Measurements from ENCODE around the gene GFOD2. TPM values are rescaled to one million over a fixed set of nuclear protein-coding genes. Genes with fewer than 3 reads are reported as not detected.
A peak's percentile ranks its signal among the peaks of the same experiment; 100 is the strongest.

GFOD2 gene
- total RNA-seq, 2 donors from 2014 or later, result 10.9 to 12.9 TPM

GRCh38 chr16:67746846-67747245 lies 27.7 kb upstream of the GFOD2 start:
- Mint-ChIP-seq H3K9me3 (no peaks in the 10 kb centered on the region), H3K27ac (no peak overlapping the region), H3K36me3 (no peaks in the 10 kb centered on the region)
- ATAC-seq, result no peak
- DNase-seq (ENCODE audit: low spot score in 2 of 2), result no peak

- Mint-ChIP-seq H3K36me3 (no peaks in the 10 kb centered on the region), H3K27ac (peak overlapping the region in 1 of 2 donors; percentile 27), H3K9me3 (no peaks in the 10 kb centered on the region)
- DNase-seq (ENCODE audit: low spot score in 2 of 2), result no peak
- ATAC-seq, result no peak
Measured at GRCh38 chr16:67741118-67741517, 22.0 kb upstream of the GFOD2 start.

GRCh38 chr16:67740391-67740790 lies 21.3 kb upstream of the GFOD2 start:
- H3K36me3 Mint-ChIP-seq, result no peaks in the 10 kb centered on the region

GRCh38 chr16:67736858-67737257 lies 17.7 kb upstream of the GFOD2 start:
- DNase-seq (ENCODE audit: low spot score in 2 of 2) (no peak), ATAC-seq (no peak)
- Mint-ChIP-seq H3K27ac (no peak overlapping the region), H3K9me3 (no peaks in the 10 kb centered on the region), H3K36me3 (no peaks in the 10 kb centered on the region)

More at GRCh38 chr16:67740391-67740790, 21.3 kb upstream of the GFOD2 start:
- no peaks in the 10 kb centered on the region for H3K9me3 Mint-ChIP-seq
- DNase-seq (ENCODE audit: low spot score in 2 of 2) (no peak), ATAC-seq (no peak)
- no peak overlapping the region for H3K27ac Mint-ChIP-seq

- ATAC-seq (no peak), DNase-seq (ENCODE audit: low spot score in 2 of 2) (no peak)
- no peak overlapping the region for H3K27ac Mint-ChIP-seq
- no peaks in the 10 kb centered on the region for H3K9me3 Mint-ChIP-seq
- H3K36me3 Mint-ChIP-seq, result no peaks in the 10 kb centered on the region
Measured at GRCh38 chr16:67734731-67735201, 15.7 kb upstream of the GFOD2 start.

- no peaks in the 10 kb centered on the region for H3K36me3 Mint-ChIP-seq
- DNase-seq (ENCODE audit: low spot score in 2 of 2), result no peak
- no peak for ATAC-seq
- no peaks in the 10 kb centered on the region for H3K9me3 Mint-ChIP-seq
- H3K27ac Mint-ChIP-seq, result no peak overlapping the region
Measured at GRCh38 chr16:67733734-67734470, 14.8 kb upstream of the GFOD2 start.

GRCh38 chr16:67731753-67732095 lies 12.6 kb upstream of the GFOD2 start:
- no peaks in the 10 kb centered on the region for H3K9me3 Mint-ChIP-seq
- DNase-seq (ENCODE audit: low spot score in 2 of 2) (no peak), ATAC-seq (no peak)
- H3K36me3 Mint-ChIP-seq, result no peaks in the 10 kb centered on the region
- peak overlapping the region; percentile 19 to 36 for H3K27ac Mint-ChIP-seq

- peak overlapping the region; percentile 19 to 70 for H3K27ac Mint-ChIP-seq
Measured at GRCh38 chr16:67731071-67731752, 12.1 kb upstream of the GFOD2 start.

GRCh38 chr16:67730326-67730725 lies 11.2 kb upstream of the GFOD2 start:
- ATAC-seq, result no peak
- Mint-ChIP-seq H3K36me3 (no peaks in the 10 kb centered on the region), H3K9me3 (no peaks in the 10 kb centered on the region), H3K27ac (peak overlapping the region in 1 of 2 donors; percentile 19)
- DNase-seq (ENCODE audit: low spot score in 2 of 2), result no peak

More at GRCh38 chr16:67731071-67731752, 12.1 kb upstream of the GFOD2 start:
- ATAC-seq, result no peak
- Mint-ChIP-seq H3K36me3 (no peaks in the 10 kb centered on the region), H3K9me3 (no peaks in the 10 kb centered on the region)
- DNase-seq (ENCODE audit: low spot score in 2 of 2), result no peak

GRCh38 chr16:67729636-67730248 lies 10.6 kb upstream of the GFOD2 start:
- H3K9me3 Mint-ChIP-seq, result no peaks in the 10 kb centered on the region
- ATAC-seq, result no peak
- no peak overlapping the region for H3K27ac Mint-ChIP-seq
- H3K36me3 Mint-ChIP-seq, result no peaks in the 10 kb centered on the region
- DNase-seq (ENCODE audit: low spot score in 2 of 2), result no peak

GRCh38 chr16:67727521-67728485 lies 8.7 kb upstream of the GFOD2 start:
- no peak for ATAC-seq
- DNase-seq (ENCODE audit: low spot score in 2 of 2), result peak in 1 of 2 donors; percentile 50
- Mint-ChIP-seq H3K27ac (peak overlapping the region in 1 of 2 donors; percentile 11), H3K36me3 (no peaks in the 10 kb centered on the region), H3K9me3 (no peaks in the 10 kb centered on the region)

GRCh38 chr16:67726106-67727034 lies 7.3 kb upstream of the GFOD2 start:
- Mint-ChIP-seq H3K9me3 (no peaks in the 10 kb centered on the region), H3K27ac (peak overlapping the region in 1 of 2 donors; percentile 86), H3K36me3 (no peaks in the 10 kb centered on the region)
- DNase-seq (ENCODE audit: low spot score in 2 of 2) (no peak), ATAC-seq (no peak)

GRCh38 chr16:67723911-67724305 lies 4.8 kb upstream of the GFOD2 start:
- DNase-seq (ENCODE audit: low spot score in 2 of 2), result no peak
- H3K9me3 Mint-ChIP-seq, result no peaks in the 10 kb centered on the region
- H3K27ac Mint-ChIP-seq, result no peak overlapping the region
- ATAC-seq, result no peak
- H3K36me3 Mint-ChIP-seq, result peaks cover 3 to 4% of the 10 kb centered on the region in 2 donors

- ATAC-seq, result no peak
- H3K36me3 Mint-ChIP-seq, result peaks cover 9% of the 10 kb centered on the region in 2 donors
- peak overlapping the region in 1 of 2 donors; percentile 33 for H3K27ac Mint-ChIP-seq
- no peak for DNase-seq (ENCODE audit: low spot score in 2 of 2)
- H3K9me3 Mint-ChIP-seq, result no peaks in the 10 kb centered on the region
Measured at GRCh38 chr16:67723151-67723910, 4.2 kb upstream of the GFOD2 start.

- no peak for ATAC-seq
- H3K9me3 Mint-ChIP-seq, result no peaks in the 10 kb centered on the region
- peaks cover 11 to 14% of the 10 kb centered on the region in 2 donors for H3K36me3 Mint-ChIP-seq
- DNase-seq (ENCODE audit: low spot score in 2 of 2), result no peak
- H3K27ac Mint-ChIP-seq, result peak overlapping the region; percentile 98
Measured at GRCh38 chr16:67720236-67720635, 1.1 kb upstream of the GFOD2 start.

Measured in activated naive CD4-positive, alpha-beta T cell treated with anti-CD3 and anti-CD28 coated beads, Interleukin-2, amount 50 U/mL, for 72 hours (primary cell).